Caco-2 (cell line): Measurements from ENCODE around the gene ING3. TPM values are rescaled to one million over a fixed set of nuclear protein-coding genes. Genes with fewer than 3 reads are reported as not detected.

ENCODE experiments used
- BruUV-seq: library from RNA; stranded (reverse); fragments of 400-500 nt; replicated peaks from 2 replicates; lab custom pipeline; 2021; lab: Mats Ljungman, UMichigan
- CTCF ChIA-PET: fragments of 300-600 bp; sonication (Branson Sonifier 250); formaldehyde crosslinking; loops from one replicate; lab custom pipeline; 2022; ENCODE audit warnings: antibody characterized with exemption; lab: Charles Lee
- POLR2A ChIA-PET: fragments of 300-600 bp; sonication (Branson Sonifier 250); formaldehyde crosslinking; loops from one replicate; lab custom pipeline; 2022; ENCODE audit warnings: antibody characterized with exemption; lab: Charles Lee
- DNase-seq, 2 experiments: peaks; one replicate each; pipeline versions ENCODE4 v3.0.0 to v3.0.0-alpha.2; 2020 to 2022
- H3K27me3 ChIP-seq: replicated peaks from 2 replicates; pipeline ENCODE4 v1.6.0; 2011; ENCODE audit warnings: low read length; ENCODE audit not compliant: control insufficient read depth, insufficient read depth
- H3K36me3 ChIP-seq: 2 replicates; pipeline ENCODE4 v1.5.1; 2011; ENCODE audit warnings: low read length; ENCODE audit not compliant: control insufficient read depth, insufficient read depth
- H3K4me1 ChIP-seq: fragments of 250-450 bp; sonication (Bioruptor Pico); 2 replicates; pipeline ENCODE4 v1.5.1; 2020; ENCODE audit warnings: mild to moderate bottlenecking
- H3K4me3 ChIP-seq: 2 replicates; pipeline ENCODE4 v1.5.1; 2011; ENCODE audit warnings: low read depth, mild to moderate bottlenecking, control low read depth, low read length
- H3K9me3 ChIP-seq: fragments of 250-450 bp; sonication (Bioruptor Pico); 2 replicates; pipeline ENCODE4 v1.5.1; 2020; ENCODE audit warnings: mild to moderate bottlenecking, moderate library complexity
- H3K27ac Mint-ChIP-seq: one replicate; pipeline ENCODE4 v1.8.0; 2022; ENCODE audit warnings: mixed read lengths; ENCODE audit not compliant: unreplicated experiment
- H3K27me3 Mint-ChIP-seq: one replicate; pipeline ENCODE4 v1.8.0; 2022; ENCODE audit warnings: mixed read lengths; ENCODE audit not compliant: insufficient read depth, unreplicated experiment
- H3K36me3 Mint-ChIP-seq: one replicate; pipeline ENCODE4 v1.8.0; 2022; ENCODE audit warnings: mild to moderate bottlenecking, mixed read lengths; ENCODE audit not compliant: insufficient read depth, unreplicated experiment
- H3K4me1 Mint-ChIP-seq: one replicate; pipeline ENCODE4 v1.8.0; 2022; ENCODE audit warnings: low read depth, mixed read lengths; ENCODE audit not compliant: unreplicated experiment
- H3K4me3 Mint-ChIP-seq: one replicate; pipeline ENCODE4 v1.8.0; 2022; ENCODE audit warnings: mild to moderate bottlenecking, moderate library complexity, mixed read lengths; ENCODE audit not compliant: unreplicated experiment
- H3K9me3 Mint-ChIP-seq: one replicate; pipeline ENCODE4 v1.8.0; 2022; ENCODE audit warnings: mixed read lengths; ENCODE audit not compliant: unreplicated experiment
- intact Hi-C: fragments of 100-400 bp; cut with micrococcal nuclease; formaldehyde crosslinking; loops from one replicate; pipeline ENCODE4 v1.10.0; 2022; ENCODE audit not compliant: unreplicated experiment
- total RNA-seq: library from RNA; stranded (reverse); gene quantifications from 2 replicates; pipeline ENCODE4 v1.2.3, GENCODE V29; 2022
- TF ChIP-seq, protein P1 (sequence below), 2 experiments: fragments of 200-600 bp in 1 of 2; IDR thresholded peaks; 1 replicate in 1 of 2; 2 replicates in 1 of 2; pipeline versions ENCODE4 v1.5.1 to v1.8.0; 2011 to 2022; ENCODE audit warnings: antibody characterized with exemption in 1 of 2, control low read depth in 1 of 2, inconsistent platforms in 1 of 2, low read depth in 1 of 2, low read length in 1 of 2, mild to moderate bottlenecking in 1 of 2, moderate library complexity in 1 of 2; ENCODE audit not compliant: insufficient read depth in 1 of 2, severe bottlenecking in 1 of 2, unreplicated experiment in 1 of 2

The ING3 gene
- total RNA-seq, 1 experiment from 2014 or later, result 14.6 TPM

DNA sequence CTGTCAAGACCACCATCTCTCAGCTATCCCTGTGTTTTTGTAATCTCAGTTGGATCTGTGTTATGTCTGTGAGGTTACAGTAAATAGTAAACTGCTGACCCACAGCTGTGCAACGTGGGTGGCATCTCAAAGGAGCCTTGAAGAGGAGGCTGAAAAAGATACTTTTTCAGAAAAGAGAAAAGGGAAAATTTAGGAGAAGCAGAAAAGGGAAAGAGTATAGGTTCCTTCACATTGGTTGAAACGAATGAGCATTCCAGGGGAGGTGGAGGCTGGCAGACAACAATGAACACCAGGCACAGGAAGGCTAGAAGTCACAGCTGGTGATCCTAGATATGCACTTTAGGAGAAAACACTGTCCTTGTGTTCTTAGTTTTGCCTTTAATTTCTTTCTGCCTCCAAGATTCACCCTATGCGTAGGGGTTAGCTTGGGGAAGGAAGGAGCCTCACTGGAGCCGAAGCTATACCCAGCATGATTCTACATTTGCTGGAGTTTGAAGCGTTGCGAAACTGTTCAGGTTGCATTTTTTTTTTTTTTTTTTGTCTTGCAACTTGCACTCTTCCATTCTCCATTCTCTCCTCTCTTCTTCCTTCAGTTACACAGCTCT lies 56.2 kb downstream of the ING3 start:
- H3K27me3 ChIP-seq, result no peaks in the 10 kb centered on the region
- H3K27me3 Mint-ChIP-seq, result no peaks in the 10 kb centered on the region
- ChIA-PET POLR2A (no interaction called here), CTCF (interaction anchor here (0.7 kb wide), 1 partner anchor 200 kb away, joined by 3 read pairs; no protein-coding TSS in a partner anchor)
- H3K36me3 ChIP-seq, result no peaks in the 10 kb centered on the region
- TF ChIP-seq, protein P1, sequence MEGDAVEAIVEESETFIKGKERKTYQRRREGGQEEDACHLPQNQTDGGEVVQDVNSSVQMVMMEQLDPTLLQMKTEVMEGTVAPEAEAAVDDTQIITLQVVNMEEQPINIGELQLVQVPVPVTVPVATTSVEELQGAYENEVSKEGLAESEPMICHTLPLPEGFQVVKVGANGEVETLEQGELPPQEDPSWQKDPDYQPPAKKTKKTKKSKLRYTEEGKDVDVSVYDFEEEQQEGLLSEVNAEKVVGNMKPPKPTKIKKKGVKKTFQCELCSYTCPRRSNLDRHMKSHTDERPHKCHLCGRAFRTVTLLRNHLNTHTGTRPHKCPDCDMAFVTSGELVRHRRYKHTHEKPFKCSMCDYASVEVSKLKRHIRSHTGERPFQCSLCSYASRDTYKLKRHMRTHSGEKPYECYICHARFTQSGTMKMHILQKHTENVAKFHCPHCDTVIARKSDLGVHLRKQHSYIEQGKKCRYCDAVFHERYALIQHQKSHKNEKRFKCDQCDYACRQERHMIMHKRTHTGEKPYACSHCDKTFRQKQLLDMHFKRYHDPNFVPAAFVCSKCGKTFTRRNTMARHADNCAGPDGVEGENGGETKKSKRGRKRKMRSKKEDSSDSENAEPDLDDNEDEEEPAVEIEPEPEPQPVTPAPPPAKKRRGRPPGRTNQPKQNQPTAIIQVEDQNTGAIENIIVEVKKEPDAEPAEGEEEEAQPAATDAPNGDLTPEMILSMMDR (IDR thresholded peaks at IDR 0.05; ENCODE audit: insufficient read depth in 1 of 2, low read depth in 1 of 2, low read length in 1 of 2, severe bottlenecking in 1 of 2, unreplicated experiment in 1 of 2), result no peak
- H3K4me3 ChIP-seq, result no peak overlapping the region
- no peak for DNase-seq
- H3K36me3 Mint-ChIP-seq, result no peaks in the 10 kb centered on the region
- H3K9me3 Mint-ChIP-seq, result peaks cover 9% of the 10 kb centered on the region
- intact Hi-C loops, result no loop called here
- no peak overlapping the region for H3K4me3 Mint-ChIP-seq
- no TSS peak for BruUV-seq
- H3K9me3 ChIP-seq, result no peaks in the 10 kb centered on the region
- peaks cover 12% of the 10 kb centered on the region for H3K4me1 Mint-ChIP-seq
- no peaks in the 10 kb centered on the region for H3K4me1 ChIP-seq
- no peak overlapping the region for H3K27ac Mint-ChIP-seq

DNA sequence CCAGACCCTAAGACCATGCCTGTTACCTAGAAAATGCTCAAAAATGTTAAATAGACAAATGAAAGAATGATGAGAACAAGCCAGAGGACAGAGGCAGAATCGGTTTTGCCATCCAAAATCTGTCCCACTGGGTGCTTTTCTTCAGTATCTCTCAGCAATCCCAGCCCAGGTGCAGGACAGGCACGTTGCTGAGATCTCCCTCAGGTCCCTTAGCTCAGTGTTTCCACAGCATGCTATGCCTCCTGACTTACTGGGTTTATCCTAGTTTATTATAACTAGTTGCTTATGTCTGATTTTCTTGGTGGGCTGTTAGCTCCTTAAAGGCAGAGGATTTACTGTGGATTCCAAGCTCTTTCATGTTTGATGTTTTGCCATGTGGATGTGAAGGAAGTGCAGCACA lies 58.2 kb downstream of the ING3 start:
- Mint-ChIP-seq H3K27ac (no peak overlapping the region), H3K4me3 (no peak overlapping the region), H3K36me3 (no peaks in the 10 kb centered on the region), H3K9me3 (peaks cover 9% of the 10 kb centered on the region), H3K4me1 (peaks cover 12% of the 10 kb centered on the region), H3K27me3 (no peaks in the 10 kb centered on the region)
- Histone ChIP-seq H3K4me1 (no peaks in the 10 kb centered on the region), H3K27me3 (no peaks in the 10 kb centered on the region), H3K9me3 (no peaks in the 10 kb centered on the region), H3K4me3 (no peak overlapping the region), H3K36me3 (no peaks in the 10 kb centered on the region)
- TF ChIP-seq, protein P1 (IDR thresholded peaks at IDR 0.05; ENCODE audit: insufficient read depth in 1 of 2, low read depth in 1 of 2, low read length in 1 of 2, severe bottlenecking in 1 of 2, unreplicated experiment in 1 of 2), result no peak
- POLR2A ChIA-PET, result no interaction called here
- no peak for DNase-seq
- BruUV-seq, result no TSS peak
- CTCF ChIA-PET, result no interaction called here
- intact Hi-C loops, result no loop called here

DNA sequence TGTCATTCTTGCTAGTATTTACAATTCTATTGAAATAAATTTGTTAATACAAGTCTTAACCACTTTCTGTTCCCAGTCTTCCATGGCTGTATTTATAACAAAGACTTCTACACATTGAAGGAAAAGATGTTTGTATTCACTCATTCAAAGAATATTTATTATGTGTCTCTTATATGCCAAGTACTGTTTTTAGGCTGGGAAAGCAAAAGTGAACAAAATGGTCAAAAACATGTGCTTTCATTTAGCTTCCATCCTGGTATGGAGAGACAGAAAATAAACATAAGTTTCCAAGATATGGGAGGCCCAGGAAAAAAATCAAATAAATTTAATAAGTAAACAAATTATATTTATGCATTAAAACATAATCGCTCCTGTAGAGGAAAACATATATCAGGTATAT lies 60.8 kb downstream of the ING3 start:
- no peak overlapping the region for H3K4me3 Mint-ChIP-seq

More for the DNA sequence above, 60.8 kb downstream of the ING3 start:
- BruUV-seq, result no TSS peak
- Mint-ChIP-seq H3K9me3 (no peaks in the 10 kb centered on the region), H3K27me3 (no peaks in the 10 kb centered on the region), H3K36me3 (no peaks in the 10 kb centered on the region), H3K4me1 (peaks cover 5% of the 10 kb centered on the region), H3K27ac (no peak overlapping the region)
- no peaks in the 10 kb centered on the region for H3K27me3 ChIP-seq
- no peak overlapping the region for H3K4me3 ChIP-seq
- no peaks in the 10 kb centered on the region for H3K4me1 ChIP-seq
- TF ChIP-seq, protein P1 (IDR thresholded peaks at IDR 0.05; ENCODE audit: insufficient read depth in 1 of 2, low read depth in 1 of 2, low read length in 1 of 2, severe bottlenecking in 1 of 2, unreplicated experiment in 1 of 2), result no peak
- ChIA-PET CTCF (interaction anchor here (1.5 kb wide), 1 partner anchor 23 kb away, joined by 3 read pairs; the partner anchor contains the start of gene CPED1), POLR2A (no interaction called here)
- no peaks in the 10 kb centered on the region for H3K9me3 ChIP-seq
- no peaks in the 10 kb centered on the region for H3K36me3 ChIP-seq
- intact Hi-C loops, result loop anchor here (2.0 kb wide), 1 partner anchor 23 kb away; the partner anchor contains the start of gene CPED1
- DNase-seq, result no peak
